Hematopoietic multipotent progenitor cell treated with erythropoietin and hydrocortisone succinate and interleukin-3 and kit ligand, for 6 days (in vitro differentiated cells): ENCODE data around the gene ZNF536.

Experiments
- DNase-seq: peaks from one replicate; pipeline ENCODE4 v3.0.0-alpha.2; 2015

Gene ZNF536

GRCh38 chr19:30371960-30372824, at the start of gene ZNF536:
ZNF536 (plus strand) TSS chr19:30372384; CDS start chr19:30443563, 71,179 bp downstream.
- DNase-seq, result no peak

- DNase-seq, result no peak
Observed at GRCh38 chr19:30322641-30323320, 49.4 kb upstream of the ZNF536 start.

GRCh38 chr19:30323904-30324303, 48.3 kb upstream of the ZNF536 start:
- DNase-seq, result no peak

- DNase-seq, result no peak
Observed at GRCh38 chr19:30324982-30325381, 47.2 kb upstream of the ZNF536 start.

- no peak for DNase-seq
Observed at GRCh38 chr19:30325676-30326392, 46.4 kb upstream of the ZNF536 start.

GRCh38 chr19:30326393-30326710, 45.8 kb upstream of the ZNF536 start:
- no peak for DNase-seq

- no peak for DNase-seq
Observed at GRCh38 chr19:30327331-30327730, 44.9 kb upstream of the ZNF536 start.

- no peak for DNase-seq
Observed at GRCh38 chr19:30328096-30328495, 44.1 kb upstream of the ZNF536 start.

GRCh38 chr19:30330266-30330665, 41.9 kb upstream of the ZNF536 start:
- DNase-seq, result no peak

- DNase-seq, result no peak
Observed at GRCh38 chr19:30332445-30333234, 39.5 kb upstream of the ZNF536 start.

- no peak for DNase-seq
Observed at GRCh38 chr19:30333291-30334065, 38.7 kb upstream of the ZNF536 start.

GRCh38 chr19:30334841-30335240, 37.3 kb upstream of the ZNF536 start:
- DNase-seq, result no peak

GRCh38 chr19:30335306-30335886, 36.8 kb upstream of the ZNF536 start:
- DNase-seq, result no peak

GRCh38 chr19:30336290-30336689, 35.9 kb upstream of the ZNF536 start:
- no peak for DNase-seq

- no peak for DNase-seq
Observed at GRCh38 chr19:30338041-30338456, 34.1 kb upstream of the ZNF536 start.

- DNase-seq, result no peak
Observed at GRCh38 chr19:30338878-30339623, 33.1 kb upstream of the ZNF536 start.

GRCh38 chr19:30339624-30340525, 32.3 kb upstream of the ZNF536 start:
- no peak for DNase-seq

- DNase-seq, result no peak
Observed at GRCh38 chr19:30340771-30341561, 31.2 kb upstream of the ZNF536 start.

- no peak for DNase-seq
Observed at GRCh38 chr19:30341611-30342201, 30.5 kb upstream of the ZNF536 start.
